ENCODE data around the gene GRAMD2B.

Gene GRAMD2B

DNA sequence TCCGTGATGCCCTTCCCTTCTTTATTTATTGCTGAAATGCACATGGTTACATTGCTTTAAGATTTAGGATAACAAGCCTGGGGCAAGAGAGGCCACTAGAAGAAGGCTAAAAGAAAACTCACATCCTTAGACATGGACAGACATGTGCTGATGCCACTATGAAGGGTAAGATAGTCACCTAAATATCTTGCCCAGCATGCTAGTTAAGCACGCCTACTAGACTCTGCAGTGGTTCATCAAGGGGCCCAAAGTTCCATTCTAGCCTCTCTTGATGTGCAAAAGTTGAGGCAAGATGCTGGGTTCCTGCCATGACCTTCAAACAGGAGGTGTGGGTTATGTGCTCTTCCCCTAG, 49.3 kb downstream of the GRAMD2B start:
- Mint-ChIP-seq H3K4me1 (no peaks in the 10 kb centered on the region), H3K27me3 (no peaks in the 10 kb centered on the region), H3K9me3 (no peaks in the 10 kb centered on the region), H3K4me3 (no peak overlapping the region), H3K36me3 (ENCODE audit: insufficient read depth) (peaks cover 7% of the 10 kb centered on the region), H3K27ac (ENCODE audit: low read depth) (no peak overlapping the region)
- DNase-seq (ENCODE audit: low spot score in 2 of 2): no peak
- ATAC-seq (replicated peaks; ENCODE audit: extremely low read depth, poor library complexity, severe bottlenecking): no peak

- no peak for ATAC-seq (replicated peaks; ENCODE audit: extremely low read depth, poor library complexity, severe bottlenecking)
These were observed 54.3 kb downstream of the GRAMD2B start for GRCh38 chr5:126477294-126478117.

DNA sequence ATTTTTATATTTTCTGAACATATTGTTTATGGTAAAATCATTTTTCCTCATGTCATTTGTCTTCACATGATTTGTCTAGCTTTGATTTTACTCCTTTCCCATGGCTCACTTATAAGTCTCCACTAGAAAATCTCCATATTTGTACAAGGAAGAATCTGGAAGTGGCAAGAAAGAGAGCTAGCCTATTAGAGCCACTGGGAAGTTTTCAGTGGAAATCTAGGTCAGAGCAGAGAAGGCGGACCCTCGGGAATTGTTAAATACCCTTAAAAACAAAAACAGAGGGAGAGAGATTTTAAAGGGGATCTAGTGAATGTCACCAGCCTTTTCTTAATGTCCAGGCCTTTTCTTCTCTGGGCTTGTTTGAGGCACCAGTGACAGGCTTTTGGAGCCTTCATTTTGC, 56.6 kb downstream of the GRAMD2B start:
- H3K27ac Mint-ChIP-seq (ENCODE audit: low read depth): no peak overlapping the region
- no peaks in the 10 kb centered on the region for H3K4me1 Mint-ChIP-seq

More at GRCh38 chr5:126477294-126478117, 54.3 kb downstream of the GRAMD2B start:
- Mint-ChIP-seq H3K27me3 (no peaks in the 10 kb centered on the region), H3K36me3 (ENCODE audit: insufficient read depth) (peaks cover 10% of the 10 kb centered on the region), H3K4me3 (no peak overlapping the region), H3K9me3 (no peaks in the 10 kb centered on the region), H3K27ac (ENCODE audit: low read depth) (no peak overlapping the region), H3K4me1 (no peaks in the 10 kb centered on the region)
- DNase-seq (ENCODE audit: low spot score in 2 of 2): no peak

DNA sequence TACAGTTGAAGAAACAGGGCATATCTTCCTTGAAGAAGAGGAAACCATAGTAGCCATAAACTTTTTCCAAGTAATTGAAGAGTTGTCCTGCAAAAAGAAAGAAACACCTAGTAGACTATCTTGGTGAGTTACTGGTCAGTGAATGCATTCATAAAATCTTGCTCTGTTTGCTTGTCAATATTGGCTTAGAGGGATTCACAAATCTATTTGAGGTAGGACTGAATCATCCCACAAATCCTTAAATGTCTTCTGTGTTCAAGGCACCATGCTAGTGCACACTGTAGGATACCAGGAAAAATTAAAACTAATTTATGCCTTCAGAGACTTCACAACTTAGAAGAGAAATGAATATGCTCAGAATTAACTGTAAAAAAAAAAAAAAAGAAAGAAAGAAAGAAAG, 57.6 kb downstream of the GRAMD2B start:
- DNase-seq (ENCODE audit: low spot score in 2 of 2) (no peak), ATAC-seq (replicated peaks; ENCODE audit: extremely low read depth, poor library complexity, severe bottlenecking) (no peak)
- Mint-ChIP-seq H3K4me3 (no peak overlapping the region), H3K27ac (ENCODE audit: low read depth) (peak overlapping the region; percentile 63), H3K4me1 (no peaks in the 10 kb centered on the region), H3K27me3 (no peaks in the 10 kb centered on the region), H3K9me3 (no peaks in the 10 kb centered on the region), H3K36me3 (ENCODE audit: insufficient read depth) (peaks cover 20% of the 10 kb centered on the region)

More for the DNA sequence above, 56.6 kb downstream of the GRAMD2B start:
- H3K9me3 Mint-ChIP-seq: no peaks in the 10 kb centered on the region
- DNase-seq (ENCODE audit: low spot score in 2 of 2) (no peak), ATAC-seq (replicated peaks; ENCODE audit: extremely low read depth, poor library complexity, severe bottlenecking) (no peak)
- no peak overlapping the region for H3K4me3 Mint-ChIP-seq
- H3K36me3 Mint-ChIP-seq (ENCODE audit: insufficient read depth): peaks cover 19% of the 10 kb centered on the region
- H3K27me3 Mint-ChIP-seq: no peaks in the 10 kb centered on the region

- Mint-ChIP-seq H3K4me1 (no peaks in the 10 kb centered on the region), H3K4me3 (no peak overlapping the region), H3K27me3 (no peaks in the 10 kb centered on the region), H3K27ac (ENCODE audit: low read depth) (peak overlapping the region; percentile 63), H3K36me3 (ENCODE audit: insufficient read depth) (peaks cover 25% of the 10 kb centered on the region), H3K9me3 (no peaks in the 10 kb centered on the region)
- no peak for DNase-seq (ENCODE audit: low spot score in 2 of 2)
- ATAC-seq (replicated peaks; ENCODE audit: extremely low read depth, poor library complexity, severe bottlenecking): no peak
These were observed 58.0 kb downstream of the GRAMD2B start for GRCh38 chr5:126481243-126481642.

GRCh38 chr5:126482591-126482990, 59.4 kb downstream of the GRAMD2B start:
- no peak overlapping the region for H3K4me3 Mint-ChIP-seq
- ATAC-seq (replicated peaks; ENCODE audit: extremely low read depth, poor library complexity, severe bottlenecking) (no peak), DNase-seq (ENCODE audit: low spot score in 2 of 2) (no peak)
- H3K4me1 Mint-ChIP-seq: no peaks in the 10 kb centered on the region
- peaks cover 30% of the 10 kb centered on the region for H3K36me3 Mint-ChIP-seq (ENCODE audit: insufficient read depth)
- H3K27ac Mint-ChIP-seq (ENCODE audit: low read depth): peak overlapping the region; percentile 16
- no peaks in the 10 kb centered on the region for H3K27me3 Mint-ChIP-seq
- H3K9me3 Mint-ChIP-seq: no peaks in the 10 kb centered on the region

- peaks cover 32% of the 10 kb centered on the region for H3K36me3 Mint-ChIP-seq (ENCODE audit: insufficient read depth)
- no peak for DNase-seq (ENCODE audit: low spot score in 2 of 2)
- no peaks in the 10 kb centered on the region for H3K9me3 Mint-ChIP-seq
- H3K4me1 Mint-ChIP-seq: no peaks in the 10 kb centered on the region
- no peaks in the 10 kb centered on the region for H3K27me3 Mint-ChIP-seq
- no peak overlapping the region for H3K4me3 Mint-ChIP-seq
- peak overlapping the region; percentile 16 for H3K27ac Mint-ChIP-seq (ENCODE audit: low read depth)
- no peak for ATAC-seq (replicated peaks; ENCODE audit: extremely low read depth, poor library complexity, severe bottlenecking)
These were observed 59.9 kb downstream of the GRAMD2B start for GRCh38 chr5:126483156-126483555.

- ATAC-seq (replicated peaks; ENCODE audit: extremely low read depth, poor library complexity, severe bottlenecking): no peak
- Mint-ChIP-seq H3K4me3 (no peak overlapping the region), H3K4me1 (no peaks in the 10 kb centered on the region), H3K36me3 (ENCODE audit: insufficient read depth) (peaks cover 38% of the 10 kb centered on the region), H3K27me3 (no peaks in the 10 kb centered on the region), H3K9me3 (no peaks in the 10 kb centered on the region), H3K27ac (ENCODE audit: low read depth) (no peak overlapping the region)
- no peak for DNase-seq (ENCODE audit: low spot score in 2 of 2)
These were observed 61.0 kb downstream of the GRAMD2B start for GRCh38 chr5:126484253-126484652.

GRCh38 chr5:126486332-126486731, 63.1 kb downstream of the GRAMD2B start:
- H3K9me3 Mint-ChIP-seq: no peaks in the 10 kb centered on the region
- DNase-seq (ENCODE audit: low spot score in 2 of 2) (no peak), ATAC-seq (replicated peaks; ENCODE audit: extremely low read depth, poor library complexity, severe bottlenecking) (no peak)
- no peak overlapping the region for H3K27ac Mint-ChIP-seq (ENCODE audit: low read depth)
- peaks cover 45% of the 10 kb centered on the region for H3K36me3 Mint-ChIP-seq (ENCODE audit: insufficient read depth)
- H3K4me1 Mint-ChIP-seq: no peaks in the 10 kb centered on the region
- H3K27me3 Mint-ChIP-seq: no peaks in the 10 kb centered on the region
- no peak overlapping the region for H3K4me3 Mint-ChIP-seq

DNA sequence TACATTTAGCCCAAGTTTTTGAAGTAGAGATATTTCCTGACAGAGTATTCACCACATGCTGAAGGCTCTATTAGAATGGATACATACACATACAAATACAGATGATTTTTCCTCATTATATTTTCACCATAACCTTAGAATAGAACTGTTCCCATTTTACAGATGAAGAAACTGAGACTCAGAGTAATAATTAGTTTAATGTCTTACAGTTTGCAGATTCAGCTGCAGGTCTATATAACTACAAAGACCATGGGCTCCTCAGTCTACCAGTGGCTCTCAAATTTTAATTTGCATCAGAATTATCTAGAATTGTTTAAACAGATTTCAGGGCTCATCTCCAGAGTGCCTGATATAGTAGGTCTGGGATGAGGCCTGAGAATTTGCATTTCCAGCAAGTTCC, 64.4 kb downstream of the GRAMD2B start:
- no peaks in the 10 kb centered on the region for H3K9me3 Mint-ChIP-seq

DNA sequence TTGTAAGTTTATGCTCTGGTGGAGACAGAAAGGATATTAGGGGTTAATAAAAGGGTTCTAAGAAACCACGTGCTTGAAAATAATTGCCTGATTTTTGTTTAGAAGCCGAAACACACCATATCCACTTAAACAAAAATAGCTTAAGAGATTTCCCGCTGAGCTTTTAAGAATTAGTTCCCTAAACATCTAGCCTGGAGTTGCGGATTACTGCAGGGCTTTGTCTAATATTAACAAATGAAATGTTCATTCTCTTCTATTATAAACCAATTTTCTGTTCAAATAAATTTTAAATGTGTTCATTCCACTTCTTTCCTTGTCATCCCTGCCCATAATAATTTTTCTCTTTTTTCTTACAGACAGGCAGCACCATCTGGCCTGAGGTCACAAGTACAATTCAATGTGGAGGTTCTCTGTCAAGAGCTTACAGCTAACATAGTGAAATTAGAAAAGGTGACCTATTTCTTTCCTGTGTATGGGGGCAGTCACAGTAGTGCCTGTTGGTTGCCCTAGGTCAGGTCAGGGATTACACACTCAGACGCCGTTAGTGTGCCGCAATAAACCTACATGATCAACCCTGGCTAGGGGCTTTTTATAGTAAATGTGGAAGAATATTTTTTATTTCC, 65.3 kb downstream of the GRAMD2B start:
- DNase-seq (ENCODE audit: low spot score in 2 of 2) (no peak), ATAC-seq (replicated peaks; ENCODE audit: extremely low read depth, poor library complexity, severe bottlenecking) (no peak)
- H3K36me3 Mint-ChIP-seq (ENCODE audit: insufficient read depth): peaks cover 40% of the 10 kb centered on the region
- no peak overlapping the region for H3K4me3 Mint-ChIP-seq
- no peaks in the 10 kb centered on the region for H3K9me3 Mint-ChIP-seq
- no peaks in the 10 kb centered on the region for H3K27me3 Mint-ChIP-seq
- no peaks in the 10 kb centered on the region for H3K4me1 Mint-ChIP-seq
- no peak overlapping the region for H3K27ac Mint-ChIP-seq (ENCODE audit: low read depth)

More for the DNA sequence above, 64.4 kb downstream of the GRAMD2B start:
- DNase-seq (ENCODE audit: low spot score in 2 of 2) (no peak), ATAC-seq (replicated peaks; ENCODE audit: extremely low read depth, poor library complexity, severe bottlenecking) (no peak)
- Mint-ChIP-seq H3K4me3 (no peak overlapping the region), H3K36me3 (ENCODE audit: insufficient read depth) (peaks cover 44% of the 10 kb centered on the region), H3K27me3 (no peaks in the 10 kb centered on the region), H3K4me1 (no peaks in the 10 kb centered on the region), H3K27ac (ENCODE audit: low read depth) (no peak overlapping the region)

DNA sequence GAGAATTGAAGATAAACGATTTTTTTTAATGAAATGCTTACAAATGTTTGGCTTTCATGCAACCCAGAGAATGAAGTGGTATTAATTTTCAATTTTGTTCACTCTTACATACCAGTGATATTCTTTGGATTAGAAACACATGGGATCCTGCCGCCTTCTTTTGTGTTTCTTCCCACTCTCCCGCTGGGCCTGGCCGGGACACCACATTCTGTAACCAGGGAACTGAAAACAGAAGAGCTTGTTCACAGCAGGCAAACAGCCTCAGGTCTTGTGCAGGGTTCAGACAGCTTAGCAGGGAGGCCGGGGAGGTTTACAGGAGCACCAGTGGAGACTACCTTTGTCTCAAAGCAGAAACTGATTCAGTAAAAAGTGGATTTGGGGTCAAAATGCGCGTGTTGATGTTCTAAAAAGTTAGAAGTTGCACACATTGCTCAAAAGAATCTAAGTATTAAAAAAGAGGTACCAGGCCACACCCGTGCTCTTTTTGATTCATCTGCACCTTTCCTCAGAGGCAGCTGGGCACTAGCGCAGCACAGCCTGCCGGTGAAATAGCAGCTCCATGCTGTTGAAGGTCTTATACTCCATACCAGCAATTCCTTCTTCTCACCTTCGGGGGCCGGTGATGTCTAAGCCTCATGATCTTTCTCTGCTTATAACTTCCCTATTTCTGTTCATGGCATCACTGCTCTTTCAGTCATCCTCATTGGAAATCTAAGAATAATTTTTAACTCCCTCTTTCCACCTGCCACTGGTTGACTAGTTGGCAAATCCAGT, 67.1 kb downstream of the GRAMD2B start:
- peaks cover 34% of the 10 kb centered on the region for H3K36me3 Mint-ChIP-seq (ENCODE audit: insufficient read depth)

More for the DNA sequence above, 67.1 kb downstream of the GRAMD2B start:
- ATAC-seq (replicated peaks; ENCODE audit: extremely low read depth, poor library complexity, severe bottlenecking): no peak
- no peaks in the 10 kb centered on the region for H3K4me1 Mint-ChIP-seq
- H3K4me3 Mint-ChIP-seq: no peak overlapping the region
- H3K27me3 Mint-ChIP-seq: no peaks in the 10 kb centered on the region
- no peak overlapping the region for H3K27ac Mint-ChIP-seq (ENCODE audit: low read depth)
- no peak for DNase-seq (ENCODE audit: low spot score in 2 of 2)
- H3K9me3 Mint-ChIP-seq: no peaks in the 10 kb centered on the region

All from central memory CD8-positive, alpha-beta T cell (primary cell).